ENCODE results near the gene CFAP46. TPM values are rescaled to one million over a fixed set of nuclear protein-coding genes. Genes with fewer than 3 reads are reported as not detected.

CFAP46 gene
- total and polyA plus RNA-seq, 12 donors = 0.36 to 1.9 (median 1.1) TPM

- Histone ChIP-seq H3K4me1 (peaks cover 0 to 8% (median 0%) of the 10 kb centered on the region in 9 donors), H3K27ac (no peak overlapping the region), H3K4me3 (no peak overlapping the region), H3K36me3 (no peaks in the 10 kb centered on the region), H3K27me3 (peaks cover 0 to 71% (median 43%) of the 10 kb centered on the region in 7 donors), H3K9me3 (peaks cover 0 to 7% (median 4%) of the 10 kb centered on the region in 11 donors)
- DNase-seq = no peak
- intact Hi-C loops (cut with DNase I) = loop anchor here in 9 of 10 donors (2.0 to 10.0 kb wide), 3 partner anchors 285 to 288 kb away; no protein-coding TSS in a partner anchor
- ATAC-seq = peak in 7 of 8 donors; percentile 36 to 82 (median 57)
- TF ChIP-seq CTCF (IDR thresholded peaks at IDR 0.05) = peak; percentile 91 to 98 (median 95)
- 43 to 46% methylated on average over 34 of the region's 34 CpGs for WGBS, 2 donors
These were observed 105.4 kb downstream of the CFAP46 start for GRCh38 chr10:132836832-132837540.

GRCh38 chr10:132836248-132836831 lies 106.0 kb downstream of the CFAP46 start:
- Histone ChIP-seq H3K9me3 (peaks cover 0 to under 1% (median 0%) of the 10 kb centered on the region in 11 donors), H3K27me3 (peaks cover 0 to 68% (median 44%) of the 10 kb centered on the region in 7 donors), H3K36me3 (no peaks in the 10 kb centered on the region), H3K4me1 (peaks cover 0 to 8% (median 0%) of the 10 kb centered on the region in 9 donors), H3K27ac (no peak overlapping the region), H3K4me3 (no peak overlapping the region)
- no peak for TF ChIP-seq CTCF (IDR thresholded peaks at IDR 0.05)
- WGBS, 2 donors = 57 to 61% methylated on average over 27 of the region's 27 CpGs
- intact Hi-C loops (cut with DNase I) = loop anchor here in 9 of 10 donors (2.0 to 10.0 kb wide), 3 partner anchors 286 to 288 kb away; no protein-coding TSS in a partner anchor
- DNase-seq = peak in 1 of 2 donors; percentile 63
- peak in 7 of 8 donors; percentile 14 to 80 (median 52) for ATAC-seq

- no peaks in the 10 kb centered on the region for H3K36me3 ChIP-seq
- no peak overlapping the region for H3K27ac ChIP-seq
- intact Hi-C loops (cut with DNase I) = loop anchor here in 9 of 10 donors (2.0 to 10.0 kb wide), 3 partner anchors 286 to 289 kb away; no protein-coding TSS in a partner anchor
- ATAC-seq = no peak
- no peak for TF ChIP-seq CTCF (IDR thresholded peaks at IDR 0.05)
- H3K4me3 ChIP-seq = no peak overlapping the region
- 67 to 69% methylated on average over 8 to 15 of the region's 18 CpGs for WGBS, 2 donors
- H3K27me3 ChIP-seq = peaks cover 0 to 68% (median 44%) of the 10 kb centered on the region in 7 donors
- H3K4me1 ChIP-seq = peaks cover 0 to 8% (median 0%) of the 10 kb centered on the region in 9 donors
- no peak for DNase-seq
- no peaks in the 10 kb centered on the region for H3K9me3 ChIP-seq
These were observed 106.5 kb downstream of the CFAP46 start for GRCh38 chr10:132835848-132836233.
